HL-60 (cell line): ENCODE data around the gene PRKCE.

Source experiments
- DNase-seq, 2 experiments: peaks; one replicate each; pipeline ENCODE4 v3.0.0-alpha.2; 2010 to 2020; ENCODE audit warnings: low read depth in 1 of 2, low spot score in 1 of 2
- H3K27ac ChIP-seq: fragments of 250-450 bp; sonication (Bioruptor Pico); replicated peaks from 2 replicates; pipeline ENCODE4 v1.5.1; 2020; ENCODE audit warnings: mild to moderate bottlenecking, moderate library complexity
- H3K27me3 ChIP-seq: fragments of 250-450 bp; sonication (Bioruptor Pico); 2 replicates; pipeline ENCODE4 v1.5.1; 2021; ENCODE audit warnings: mild to moderate bottlenecking, moderate library complexity; ENCODE audit not compliant: insufficient read depth, poor library complexity, severe bottlenecking
- H3K4me3 ChIP-seq: replicated peaks from 2 replicates; pipeline ENCODE4 v1.5.1; 2011; ENCODE audit warnings: mild to moderate bottlenecking, control low read depth, low read length; ENCODE audit not compliant: insufficient read depth
- CTCF ChIP-seq: IDR thresholded peaks from one replicate; pipeline ENCODE4 v1.5.1; 2011; ENCODE audit warnings: low read length, control low read depth, inconsistent platforms; ENCODE audit not compliant: insufficient read depth
- GABPA ChIP-seq: IDR thresholded peaks from 2 replicates; pipeline ENCODE4 v1.6.1; 2012; ENCODE audit warnings: low read depth
- POLR2AphosphoS5 ChIP-seq: IDR thresholded peaks from 2 replicates; pipeline ENCODE4 v1.6.1; 2012; ENCODE audit warnings: low read depth
- SPI1 ChIP-seq: IDR thresholded peaks from 2 replicates; pipeline ENCODE4 v1.6.1; 2012; ENCODE audit warnings: low read depth, mild to moderate bottlenecking, borderline replicate concordance
- TF ChIP-seq, protein P1 (sequence below): IDR thresholded peaks from 2 replicates; pipeline ENCODE4 v1.6.1; 2012; ENCODE audit warnings: low read depth; ENCODE audit not compliant: insufficient replicate concordance

The PRKCE gene

DNA sequence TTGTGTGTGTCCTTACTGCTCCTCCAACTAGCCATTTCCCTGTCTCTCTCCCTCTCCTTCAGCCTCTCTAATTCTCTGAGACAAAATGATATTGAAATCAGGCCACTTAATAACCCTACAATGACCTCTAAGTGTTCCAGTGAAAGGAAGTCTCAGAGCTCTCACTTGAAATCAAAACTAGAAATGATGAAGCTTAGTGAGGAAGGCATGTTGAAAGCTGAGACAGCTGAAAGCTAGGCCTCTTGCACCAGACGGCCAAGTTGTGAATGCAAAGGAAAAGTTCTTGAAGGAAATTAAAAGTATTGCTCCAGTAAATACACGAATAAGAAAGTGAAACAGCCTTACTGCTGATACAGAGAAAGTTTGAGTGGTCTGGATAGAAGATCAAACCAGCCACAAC is 72.9 kb downstream of the PRKCE start:
- TF ChIP-seq CTCF (no peak), POLR2AphosphoS5 (no peak), GABPA (no peak), SPI1 (no peak)
- TF ChIP-seq, protein P1, sequence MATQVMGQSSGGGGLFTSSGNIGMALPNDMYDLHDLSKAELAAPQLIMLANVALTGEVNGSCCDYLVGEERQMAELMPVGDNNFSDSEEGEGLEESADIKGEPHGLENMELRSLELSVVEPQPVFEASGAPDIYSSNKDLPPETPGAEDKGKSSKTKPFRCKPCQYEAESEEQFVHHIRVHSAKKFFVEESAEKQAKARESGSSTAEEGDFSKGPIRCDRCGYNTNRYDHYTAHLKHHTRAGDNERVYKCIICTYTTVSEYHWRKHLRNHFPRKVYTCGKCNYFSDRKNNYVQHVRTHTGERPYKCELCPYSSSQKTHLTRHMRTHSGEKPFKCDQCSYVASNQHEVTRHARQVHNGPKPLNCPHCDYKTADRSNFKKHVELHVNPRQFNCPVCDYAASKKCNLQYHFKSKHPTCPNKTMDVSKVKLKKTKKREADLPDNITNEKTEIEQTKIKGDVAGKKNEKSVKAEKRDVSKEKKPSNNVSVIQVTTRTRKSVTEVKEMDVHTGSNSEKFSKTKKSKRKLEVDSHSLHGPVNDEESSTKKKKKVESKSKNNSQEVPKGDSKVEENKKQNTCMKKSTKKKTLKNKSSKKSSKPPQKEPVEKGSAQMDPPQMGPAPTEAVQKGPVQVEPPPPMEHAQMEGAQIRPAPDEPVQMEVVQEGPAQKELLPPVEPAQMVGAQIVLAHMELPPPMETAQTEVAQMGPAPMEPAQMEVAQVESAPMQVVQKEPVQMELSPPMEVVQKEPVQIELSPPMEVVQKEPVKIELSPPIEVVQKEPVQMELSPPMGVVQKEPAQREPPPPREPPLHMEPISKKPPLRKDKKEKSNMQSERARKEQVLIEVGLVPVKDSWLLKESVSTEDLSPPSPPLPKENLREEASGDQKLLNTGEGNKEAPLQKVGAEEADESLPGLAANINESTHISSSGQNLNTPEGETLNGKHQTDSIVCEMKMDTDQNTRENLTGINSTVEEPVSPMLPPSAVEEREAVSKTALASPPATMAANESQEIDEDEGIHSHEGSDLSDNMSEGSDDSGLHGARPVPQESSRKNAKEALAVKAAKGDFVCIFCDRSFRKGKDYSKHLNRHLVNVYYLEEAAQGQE: no peak
- H3K27me3 ChIP-seq: no peaks in the 10 kb centered on the region
- DNase-seq: no peak
- no peak overlapping the region for H3K4me3 ChIP-seq
- no peak overlapping the region for H3K27ac ChIP-seq

DNA sequence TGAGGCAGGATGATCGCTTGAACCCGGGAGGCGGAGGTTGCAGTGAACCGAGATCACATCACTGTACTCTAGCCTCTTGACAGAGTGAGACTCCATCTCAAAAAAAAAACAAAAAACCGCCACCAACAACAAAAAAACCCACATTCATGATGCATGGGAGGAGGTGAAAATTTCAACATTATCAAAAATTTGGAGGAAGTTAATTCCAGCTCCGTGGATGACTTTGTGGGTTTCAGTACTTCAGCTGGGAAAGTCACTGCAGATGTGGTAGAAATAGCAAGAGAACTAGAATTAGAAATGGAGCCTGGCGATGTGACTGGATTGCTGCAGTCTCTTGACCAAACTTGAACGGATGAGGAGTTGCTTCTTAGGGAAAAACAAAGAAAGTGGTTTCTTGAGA is 74.3 kb downstream of the PRKCE start:
- Histone ChIP-seq H3K27me3 (no peaks in the 10 kb centered on the region), H3K27ac (no peak overlapping the region), H3K4me3 (no peak overlapping the region)
- TF ChIP-seq POLR2AphosphoS5: no peak
- no peak for DNase-seq

DNA sequence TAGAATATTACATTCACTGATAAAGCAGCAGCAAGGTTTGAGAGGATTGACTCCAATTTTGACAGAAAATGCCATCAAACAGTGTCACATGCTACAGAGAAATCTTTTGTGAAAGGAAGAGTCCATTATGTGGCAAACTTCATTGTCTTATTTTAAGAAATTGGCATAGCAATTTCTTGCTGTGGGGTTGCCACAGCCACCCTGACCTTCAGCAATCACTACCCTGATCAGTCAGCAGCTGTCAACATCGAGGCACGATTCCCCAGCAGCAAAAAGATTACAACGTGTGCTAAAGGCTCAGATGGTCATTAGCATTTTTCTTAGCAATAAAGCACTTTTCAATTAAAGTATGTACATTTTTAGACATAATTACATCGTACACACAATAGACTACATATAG is 74.7 kb downstream of the PRKCE start:
- H3K27ac ChIP-seq: no peak overlapping the region
- TF ChIP-seq CTCF (no peak), SPI1 (no peak), POLR2AphosphoS5 (no peak), GABPA (no peak)
- TF ChIP-seq, protein P1: no peak
- H3K4me3 ChIP-seq: no peak overlapping the region
- no peak for DNase-seq
- no peaks in the 10 kb centered on the region for H3K27me3 ChIP-seq

DNA sequence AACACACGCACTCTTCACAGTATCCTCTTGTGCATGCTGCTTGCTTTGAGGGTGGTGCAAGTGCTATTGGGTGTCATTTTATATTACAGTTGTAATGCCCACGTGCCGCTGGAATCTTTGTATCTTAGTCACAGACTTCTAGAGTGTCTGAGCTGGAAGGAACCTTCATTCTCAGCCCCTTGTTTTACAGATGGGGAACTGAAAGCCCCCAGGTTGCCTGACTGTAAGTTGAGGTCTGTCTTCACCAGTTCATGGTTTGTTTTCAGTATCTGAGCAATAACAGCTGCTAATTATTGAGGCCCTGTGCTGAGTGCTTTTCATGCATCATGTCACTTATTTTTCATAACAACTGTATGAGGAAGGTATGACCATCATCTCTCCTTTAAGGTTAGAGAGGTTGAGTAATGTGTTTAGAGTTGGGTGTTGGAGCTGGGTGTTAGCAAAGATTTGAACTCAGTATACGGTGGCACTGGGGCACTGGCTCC is 77.0 kb downstream of the PRKCE start:
- Histone ChIP-seq H3K27ac (no peak overlapping the region), H3K27me3 (no peaks in the 10 kb centered on the region), H3K4me3 (no peak overlapping the region)
- peak in 1 of 2 experiments; percentile 37 for DNase-seq
- no peak for TF ChIP-seq POLR2AphosphoS5
- no peak for TF ChIP-seq GABPA
- TF ChIP-seq CTCF: no peak
- TF ChIP-seq, protein P1: no peak
- TF ChIP-seq SPI1: no peak
